CD14-positive monocyte (primary cell): ENCODE results near the gene FLRT3. TPM values are rescaled to one million over a fixed set of nuclear protein-coding genes. Genes with fewer than 3 reads are reported as not detected.

Experiments used
- DNase-seq, 3 donors: peaks; one replicate each; pipeline ENCODE4 v3.0.0-alpha.2; 2011 to 2022
- H2AFZ ChIP-seq: 2 replicates; pipeline ENCODE4 v1.6.0; 2012; ENCODE audit warnings: mild to moderate bottlenecking, low read depth, low read length, inconsistent platforms; ENCODE audit not compliant: insufficient read depth, poor library complexity, severe bottlenecking
- H3K27ac ChIP-seq, 2 donors: 1 replicate in 1 of 2; 2 replicates in 1 of 2; pipeline ENCODE4 v1.5.1; 2012 to 2013; ENCODE audit warnings: low read length in 2 of 2, control low read depth in 1 of 2, inconsistent platforms in 1 of 2, low read depth in 1 of 2, mild to moderate bottlenecking in 1 of 2
- H3K27me3 ChIP-seq, 2 donors: one replicate each; pipeline versions ENCODE4 v1.6.0 to v1.6.1; 2011 to 2013; ENCODE audit warnings: low read length in 2 of 2; ENCODE audit not compliant: control insufficient read depth in 2 of 2, insufficient read depth in 2 of 2
- H3K36me3 ChIP-seq, 2 donors: replicated peaks in 1 of 2; 1 replicate in 1 of 2; 2 replicates in 1 of 2; pipeline versions ENCODE4 v1.5.1 to v1.6.1; 2012 to 2013; ENCODE audit warnings: low read length in 2 of 2, control low read depth in 1 of 2, inconsistent platforms in 1 of 2, mild to moderate bottlenecking in 1 of 2; ENCODE audit not compliant: insufficient read depth in 2 of 2, control insufficient read depth in 1 of 2
- H3K4me1 ChIP-seq, 2 donors: 1 replicate in 1 of 2; 2 replicates in 1 of 2; pipeline versions ENCODE4 v1.5.1 to v1.6.1; 2012 to 2013; ENCODE audit warnings: low read length in 2 of 2, control low read depth in 1 of 2, inconsistent platforms in 1 of 2, mild to moderate bottlenecking in 1 of 2, moderate library complexity in 1 of 2; ENCODE audit not compliant: insufficient read depth in 2 of 2, control insufficient read depth in 1 of 2
- H3K4me2 ChIP-seq: replicated peaks from 2 replicates; pipeline ENCODE3; 2012; ENCODE audit warnings: low read length, moderate library complexity, mild to moderate bottlenecking; ENCODE audit not compliant: poor library complexity, severe bottlenecking; ENCODE audit errors: extremely low read depth
- H3K4me3 ChIP-seq, 3 experiments: fragments of 200-600 bp in 1 of 3; sonication (generic) in 1 of 3; replicated peaks in 1 of 3; 1 replicate in 2 of 3; 2 replicates in 1 of 3; pipeline ENCODE4 v1.5.1; 2011 to 2013; ENCODE audit warnings: low read length in 3 of 3, mild to moderate bottlenecking in 3 of 3, control low read depth in 2 of 3, low read depth in 2 of 3, inconsistent platforms in 1 of 3, moderate library complexity in 1 of 3
- H3K79me2 ChIP-seq: 2 replicates; pipeline ENCODE4 v1.6.0; 2012; ENCODE audit warnings: mild to moderate bottlenecking, control low read depth, inconsistent platforms, low read length, moderate library complexity; ENCODE audit not compliant: insufficient read depth
- H3K9ac ChIP-seq: 2 replicates; pipeline ENCODE4 v1.6.0; 2017; ENCODE audit warnings: low read length, mild to moderate bottlenecking; ENCODE audit not compliant: insufficient read depth, poor library complexity, severe bottlenecking
- H3K9me3 ChIP-seq, 2 donors: replicated peaks in 1 of 2; 1 replicate in 1 of 2; 2 replicates in 1 of 2; pipeline versions ENCODE4 v1.5.1 to v1.6.1; 2012 to 2013; ENCODE audit warnings: low read length in 2 of 2, control low read depth in 1 of 2; ENCODE audit not compliant: control insufficient read depth in 1 of 2, insufficient read depth in 1 of 2
- H4K20me1 ChIP-seq: 2 replicates; pipeline ENCODE4 v1.6.0; 2012; ENCODE audit warnings: mild to moderate bottlenecking, low read length, control low read depth, moderate library complexity; ENCODE audit not compliant: insufficient read depth
- H3K27ac Mint-ChIP-seq, 7 donors: one replicate each; pipeline ENCODE4 v1.8.0; 2020; ENCODE audit warnings: mild to moderate bottlenecking in 7 of 7, mixed read lengths in 7 of 7, moderate library complexity in 6 of 7, inconsistent platforms in 2 of 7
- H3K27me3 Mint-ChIP-seq, 3 donors: one replicate each; pipeline ENCODE4 v1.8.0; 2021 to 2022; ENCODE audit warnings: low read depth in 3 of 3, mild to moderate bottlenecking in 3 of 3, mixed read lengths in 3 of 3, moderate library complexity in 3 of 3, inconsistent platforms in 1 of 3
- H3K36me3 Mint-ChIP-seq, 2 donors: one replicate each; pipeline ENCODE4 v1.8.0; 2020; ENCODE audit warnings: mixed read lengths in 2 of 2, inconsistent platforms in 1 of 2, mild to moderate bottlenecking in 1 of 2
- H3K4me1 Mint-ChIP-seq: one replicate; pipeline ENCODE4 v1.8.0; 2020; ENCODE audit warnings: mild to moderate bottlenecking, mixed read lengths
- H3K4me3 Mint-ChIP-seq, 2 donors: one replicate each; pipeline ENCODE4 v1.8.0; 2020; ENCODE audit warnings: mild to moderate bottlenecking in 2 of 2, mixed read lengths in 2 of 2, moderate library complexity in 1 of 2
- H3K9me3 Mint-ChIP-seq, 7 donors: one replicate each; pipeline ENCODE4 v1.8.0; 2020 to 2022; ENCODE audit warnings: mixed read lengths in 7 of 7, mild to moderate bottlenecking in 6 of 7, moderate library complexity in 6 of 7, inconsistent platforms in 2 of 7
- CTCF ChIP-seq: fragments of 200-600 bp; IDR thresholded peaks from one replicate; pipeline ENCODE4 v1.8.0; 2022; ENCODE audit warnings: antibody characterized with exemption, mild to moderate bottlenecking
- WGBS: methylation state at CpG from one replicate; pipeline ENCODE4 v1.1.5; 2013; ENCODE audit warnings: missing lambda C conversion rate; ENCODE audit not compliant: insufficient coverage; 5-methylcytosine and 5-hydroxymethylcytosine counted together
- intact Hi-C, 2 donors: fragments of 100-400 bp; cut with micrococcal nuclease; formaldehyde crosslinking; loops; one replicate each; pipeline versions ENCODE4 v1.15.0 to v1.15.1; 2023
- polyA plus RNA-seq, 3 donors: library from polyadenylated mRNA; depleted of rRNA in 1 of 3; unstranded in 2 of 3; stranded (reverse) in 1 of 3; fragments of 300-500 nt in 2 of 3; fragments of >200 nt in 1 of 3; fragmentation: Illumina TruSeq in 2 of 3; gene quantifications; 1 replicate in 2 of 3; 2 replicates in 1 of 3; pipeline ENCODE4 v1.2.3, GENCODE V29; 2012 to 2021

FLRT3 gene
- polyA plus RNA-seq, 3 donors, result not detected

GRCh38 chr20:14333721-14334120 lies 3.7 kb downstream of the FLRT3 start:
- no peaks in the 10 kb centered on the region for H3K27me3 ChIP-seq
- no peak overlapping the region for H2AFZ ChIP-seq
- no peaks in the 10 kb centered on the region for H3K36me3 Mint-ChIP-seq
- DNase-seq, result no peak
- H3K27ac ChIP-seq, result no peak overlapping the region
- H3K9me3 ChIP-seq, result no peaks in the 10 kb centered on the region
- no peak overlapping the region for H3K4me3 ChIP-seq
- no peak overlapping the region for H3K4me2 ChIP-seq
- no peaks in the 10 kb centered on the region for H4K20me1 ChIP-seq
- no peak overlapping the region for H3K4me3 Mint-ChIP-seq
- TF ChIP-seq CTCF, result no peak
- no peaks in the 10 kb centered on the region for H3K36me3 ChIP-seq
- H3K79me2 ChIP-seq, result no peaks in the 10 kb centered on the region
- H3K4me1 Mint-ChIP-seq, result no peaks in the 10 kb centered on the region
- peaks cover 0 to 2% (median 0%) of the 10 kb centered on the region in 3 donors for H3K27me3 Mint-ChIP-seq
- no peak overlapping the region for H3K9ac ChIP-seq
- H3K4me1 ChIP-seq, result no peaks in the 10 kb centered on the region
- no peaks in the 10 kb centered on the region for H3K9me3 Mint-ChIP-seq
- intact Hi-C loops, result no loop called here
- H3K27ac Mint-ChIP-seq, result no peak overlapping the region
- no CpG with 5 or more reads among the region's 3 CpGs for WGBS

- Histone ChIP-seq H3K27me3 (no peaks in the 10 kb centered on the region), H3K4me2 (no peak overlapping the region), H3K4me1 (no peaks in the 10 kb centered on the region), H3K4me3 (no peak overlapping the region), H4K20me1 (no peaks in the 10 kb centered on the region), H3K9me3 (no peaks in the 10 kb centered on the region), H3K27ac (no peak overlapping the region), H2AFZ (no peak overlapping the region), H3K36me3 (no peaks in the 10 kb centered on the region), H3K79me2 (no peaks in the 10 kb centered on the region), H3K9ac (no peak overlapping the region)
- Mint-ChIP-seq H3K4me3 (no peak overlapping the region), H3K9me3 (no peaks in the 10 kb centered on the region), H3K4me1 (no peaks in the 10 kb centered on the region), H3K27ac (no peak overlapping the region), H3K27me3 (peaks cover 0 to 2% (median 0%) of the 10 kb centered on the region in 3 donors), H3K36me3 (no peaks in the 10 kb centered on the region)
- no peak for TF ChIP-seq CTCF
- no peak for DNase-seq
- intact Hi-C loops, result no loop called here
- no CpG with 5 or more reads among the region's 2 CpGs for WGBS
Observed at GRCh38 chr20:14332866-14333265, 4.5 kb downstream of the FLRT3 start.
